Calu3 (cell line): ENCODE measurements around the gene PIEZO1. TPM values are rescaled to one million over a fixed set of nuclear protein-coding genes. Genes with fewer than 3 reads are reported as not detected.
A peak's percentile ranks its signal among the peaks of the same experiment; 100 is the strongest.
"Not testable (repeated sequence)": the region's sequence is repeated elsewhere in the genome, so short reads cannot be mapped to it uniquely, and the experiment has no call there.

Experiments
- BruUV-seq: library from RNA; stranded (reverse); fragments of 400-500 nt; replicated peaks from 2 replicates; lab custom pipeline; 2021; lab: Mats Ljungman, UMichigan
- CTCF ChIA-PET: fragments of 300-600 bp; sonication (Branson Sonifier 250); formaldehyde crosslinking; loops from one replicate; lab custom pipeline; 2022; ENCODE audit warnings: antibody characterized with exemption; lab: Charles Lee
- DNase-seq: peaks from one replicate; pipeline ENCODE4 v3.0.0; 2022
- H3K27ac Mint-ChIP-seq: one replicate; pipeline ENCODE4 v1.8.0; 2022; ENCODE audit warnings: mixed read lengths; ENCODE audit not compliant: unreplicated experiment
- H3K27me3 Mint-ChIP-seq: one replicate; pipeline ENCODE4 v1.8.0; 2022; ENCODE audit warnings: mixed read lengths; ENCODE audit not compliant: unreplicated experiment
- H3K36me3 Mint-ChIP-seq: one replicate; pipeline ENCODE4 v1.8.0; 2022; ENCODE audit warnings: mild to moderate bottlenecking, moderate library complexity, mixed read lengths; ENCODE audit not compliant: insufficient read depth, unreplicated experiment
- H3K4me1 Mint-ChIP-seq: one replicate; pipeline ENCODE4 v1.8.0; 2022; ENCODE audit warnings: mild to moderate bottlenecking, low read depth, mixed read lengths; ENCODE audit not compliant: unreplicated experiment
- H3K4me3 Mint-ChIP-seq: one replicate; pipeline ENCODE4 v1.8.0; 2022; ENCODE audit warnings: mild to moderate bottlenecking, low read depth, moderate library complexity, mixed read lengths; ENCODE audit not compliant: unreplicated experiment
- H3K9me3 Mint-ChIP-seq: one replicate; pipeline ENCODE4 v1.8.0; 2022; ENCODE audit warnings: low read depth, mixed read lengths; ENCODE audit not compliant: unreplicated experiment
- CTCF ChIP-seq: fragments of 200-600 bp; IDR thresholded peaks from one replicate; pipeline ENCODE4 v1.8.0; 2022; ENCODE audit warnings: antibody characterized with exemption; ENCODE audit not compliant: unreplicated experiment
- intact Hi-C: fragments of 100-400 bp; cut with micrococcal nuclease; formaldehyde crosslinking; loops from one replicate; pipeline ENCODE4 v1.10.0; 2022; ENCODE audit not compliant: unreplicated experiment
- total RNA-seq: library from RNA; stranded (reverse); gene quantifications from 2 replicates; pipeline ENCODE4 v1.2.3, GENCODE V29; 2022

PIEZO1 gene
- total RNA-seq, 1 experiment from 2014 or later = 199 TPM

DNA sequence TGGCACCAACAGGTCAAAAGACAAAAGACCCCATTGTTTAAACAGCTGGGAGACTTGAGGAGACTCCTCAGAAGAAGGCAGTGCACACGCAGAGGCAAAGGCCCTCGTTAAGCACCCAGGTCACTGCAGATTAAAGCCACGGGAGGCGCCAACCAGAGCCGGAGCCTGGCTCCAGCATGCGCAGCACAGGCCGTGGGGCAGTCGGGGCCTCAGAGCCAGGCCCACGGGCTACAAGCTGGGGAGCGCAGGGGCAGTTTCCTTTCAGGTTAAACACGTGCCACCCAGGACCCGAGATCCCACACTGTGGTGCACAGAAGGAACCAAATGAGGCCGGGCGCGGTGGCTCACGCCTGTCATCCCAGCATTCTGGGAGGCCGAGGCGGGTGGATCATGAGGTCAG lies 9.2 kb downstream of the PIEZO1 start:
- H3K9me3 Mint-ChIP-seq = no peaks in the 10 kb centered on the region
- no peaks in the 10 kb centered on the region for H3K27me3 Mint-ChIP-seq
- BruUV-seq = no TSS peak
- H3K36me3 Mint-ChIP-seq = peaks cover 35% of the 10 kb centered on the region
- CTCF ChIA-PET = no interaction called here
- no peak for DNase-seq
- no peak overlapping the region for H3K27ac Mint-ChIP-seq
- H3K4me3 Mint-ChIP-seq = no peak overlapping the region
- peaks cover 39% of the 10 kb centered on the region for H3K4me1 Mint-ChIP-seq
- intact Hi-C loops = no loop called here
- TF ChIP-seq CTCF = no peak

DNA sequence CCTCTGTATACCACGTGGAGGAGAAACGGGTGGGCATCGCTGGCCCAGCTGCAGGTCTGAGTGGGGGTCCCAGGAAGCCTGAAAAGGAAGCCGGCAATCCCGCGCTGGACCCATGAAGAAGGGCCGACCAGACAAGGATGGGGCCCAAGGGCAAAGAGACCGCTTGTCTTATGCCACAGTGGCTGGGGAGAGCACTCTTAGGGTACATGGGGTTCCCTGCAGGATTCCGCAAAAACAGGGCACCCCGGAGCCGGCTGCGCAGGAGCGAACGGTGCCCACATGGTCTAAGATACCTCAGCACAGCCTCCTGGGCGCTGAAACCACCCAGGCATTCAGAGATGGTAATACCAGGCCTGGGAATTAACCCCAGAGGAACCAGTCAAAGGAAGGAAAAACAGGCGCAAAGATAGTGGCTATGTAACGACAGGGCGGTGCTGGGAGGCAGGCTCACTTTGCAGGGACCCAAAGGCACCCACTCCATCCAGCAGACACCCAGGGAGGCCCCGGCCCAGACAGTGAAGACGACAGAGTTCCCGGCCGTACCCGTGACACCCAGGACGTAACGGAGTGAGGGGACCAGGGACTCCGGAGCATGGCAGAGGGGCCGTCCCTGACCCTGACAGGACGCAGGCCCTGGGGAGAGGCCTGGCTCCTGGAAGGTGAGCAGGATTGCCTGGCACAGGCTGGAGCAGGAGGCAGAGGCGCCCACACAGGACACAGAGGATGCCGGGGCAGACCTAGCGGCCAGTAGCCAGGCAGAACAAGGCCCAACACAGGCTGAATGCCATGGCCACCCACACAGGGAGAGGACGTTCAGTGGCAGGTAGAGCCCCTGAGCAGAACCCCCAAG lies 10.3 kb downstream of the PIEZO1 start:
- no peaks in the 10 kb centered on the region for H3K27me3 Mint-ChIP-seq
- TF ChIP-seq CTCF = no peak
- H3K4me3 Mint-ChIP-seq = no peak overlapping the region
- H3K36me3 Mint-ChIP-seq = peaks cover 46% of the 10 kb centered on the region
- no TSS peak for BruUV-seq
- intact Hi-C loops = no loop called here
- peaks cover 40% of the 10 kb centered on the region for H3K4me1 Mint-ChIP-seq
- H3K9me3 Mint-ChIP-seq = no peaks in the 10 kb centered on the region
- no peak overlapping the region for H3K27ac Mint-ChIP-seq
- CTCF ChIA-PET = interaction anchor here (1.1 kb wide), 1 partner anchor 37 kb away, joined by 4 read pairs; no protein-coding TSS in a partner anchor
- no peak for DNase-seq

DNA sequence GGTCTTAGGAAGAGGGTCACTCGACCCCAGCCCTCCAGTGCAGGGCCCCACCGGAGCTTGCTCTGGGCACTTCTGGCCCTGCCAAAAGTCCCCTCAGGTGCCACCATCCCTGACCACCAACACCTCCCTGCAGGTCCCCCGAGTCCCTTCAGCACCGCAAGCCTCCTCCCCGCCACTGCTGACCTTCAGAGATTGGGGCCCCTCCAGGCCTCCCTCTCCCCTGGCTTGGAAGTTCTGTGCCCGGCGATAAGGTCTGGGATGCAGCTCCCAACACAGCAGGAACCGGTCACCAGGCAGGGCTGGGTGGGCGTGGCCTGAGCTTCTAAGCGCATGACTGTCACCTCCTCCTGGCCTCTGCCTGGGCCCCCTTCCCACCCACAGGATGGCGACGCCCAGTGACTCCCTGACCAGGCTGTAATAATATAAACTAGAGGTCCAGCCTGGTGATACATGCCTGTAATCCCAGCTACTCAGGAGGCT lies 11.2 kb downstream of the PIEZO1 start:
- Mint-ChIP-seq H3K27ac (no peak overlapping the region), H3K4me1 (peaks cover 47% of the 10 kb centered on the region), H3K9me3 (no peaks in the 10 kb centered on the region), H3K4me3 (no peak overlapping the region), H3K27me3 (no peaks in the 10 kb centered on the region), H3K36me3 (peaks cover 49% of the 10 kb centered on the region)
- intact Hi-C loops = no loop called here
- peak; percentile 54 for DNase-seq
- CTCF ChIA-PET = interaction anchor here (0.9 to 1.5 kb wide), 3 partner anchors 9 to 36 kb away, joined by 4 to 6 read pairs (median 4); no protein-coding TSS in a partner anchor
- BruUV-seq = no TSS peak
- TF ChIP-seq CTCF = no peak

GRCh38 chr16:88772871-88773811 lies 11.9 kb downstream of the PIEZO1 start:
- Mint-ChIP-seq H3K27me3 (no peaks in the 10 kb centered on the region), H3K27ac (no peak overlapping the region), H3K9me3 (no peaks in the 10 kb centered on the region), H3K36me3 (peaks cover 51% of the 10 kb centered on the region), H3K4me3 (no peak overlapping the region), H3K4me1 (peaks cover 47% of the 10 kb centered on the region)
- DNase-seq = no peak
- intact Hi-C loops = no loop called here
- no peak for TF ChIP-seq CTCF
- CTCF ChIA-PET = interaction anchor here (0.9 to 1.5 kb wide), 3 partner anchors 8 to 36 kb away, joined by 4 to 6 read pairs (median 4); no protein-coding TSS in a partner anchor
- no TSS peak for BruUV-seq

DNA sequence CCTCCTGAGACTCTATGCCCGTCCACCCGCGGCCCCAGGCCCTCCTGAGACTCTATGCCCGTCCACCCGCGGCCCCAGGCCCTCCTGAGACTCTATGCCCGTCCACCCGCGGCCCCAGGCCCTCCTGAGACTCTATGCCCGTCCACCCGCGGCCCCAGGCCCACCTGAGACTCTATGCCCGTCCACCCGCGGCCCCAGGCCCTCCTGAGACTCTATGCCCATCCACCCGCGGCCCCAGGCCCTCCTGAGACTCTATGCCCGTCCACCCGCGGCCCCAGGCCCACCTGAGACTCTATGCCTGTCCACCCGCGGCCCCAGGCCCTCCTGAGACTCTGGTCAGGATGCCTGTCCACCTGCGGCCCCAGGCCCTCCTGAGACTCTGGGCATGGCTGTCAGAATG lies 13.2 kb downstream of the PIEZO1 start:
- peaks cover 55% of the 10 kb centered on the region for H3K36me3 Mint-ChIP-seq
- CTCF ChIA-PET = interaction anchor here (0.7 to 1.5 kb wide), 4 partner anchors 9 to 151 kb away, joined by 4 to 8 read pairs (median 6); no protein-coding TSS in a partner anchor
- BruUV-seq, intact Hi-C loops, H3K4me3 Mint-ChIP-seq, H3K27ac Mint-ChIP-seq, H3K9me3 Mint-ChIP-seq, DNase-seq, H3K27me3 Mint-ChIP-seq: not testable (repeated sequence)
- H3K4me1 Mint-ChIP-seq = peaks cover 60% of the 10 kb centered on the region
